ENCODE results near the gene DTNB.

- TF ChIP-seq LARP7 (IDR thresholded peaks at IDR 0.05) (no peak), CTCF (IDR thresholded peaks at IDR 0.05 in 2 of 3, conservative IDR thresholded peaks at IDR 0.05 in 1 of 3; ENCODE audit: control insufficient read depth in 2 of 3, extremely low read depth in 1 of 3, insufficient read depth in 1 of 3, low read depth in 3 of 3, low read length in 3 of 3) (no peak), POLR2A (IDR thresholded peaks at IDR 0.05; ENCODE audit: low read depth, low read length) (no peak), ZNF592 (IDR thresholded peaks at IDR 0.05) (no peak), POLR2AphosphoS5 (IDR thresholded peaks at IDR 0.05; ENCODE audit: low read length) (no peak), EGR1 (IDR thresholded peaks at IDR 0.05; ENCODE audit: borderline replicate concordance in 1 of 2, low read depth in 2 of 2, low read length in 2 of 2) (no peak), JUND (IDR thresholded peaks at IDR 0.05; ENCODE audit: low read depth, low read length) (no peak)
These were observed 180.7 kb downstream of the DTNB start for GRCh38 chr2:25492726-25493125.

Data from GM12878 (cell line).